Activated CD8-positive, alpha-beta T cell treated with anti-CD3 and anti-CD28 coated beads for 36 hours (primary cell): ENCODE data around the gene LAPTM5. TPM values are rescaled to one million over a fixed set of nuclear protein-coding genes. Genes with fewer than 3 reads are reported as not detected.

Source experiments
- ATAC-seq: fragments of 200-7000 bp; cut with Tn5 transposase; one replicate; pipeline ENCODE4 v1.10.0; 2021; ENCODE audit warnings: mild to moderate bottlenecking, moderate library complexity
- CTCF ChIA-PET: fragments of 350-600 bp; sonication (Branson Sonifier 250); formaldehyde crosslinking; loops from one replicate; lab custom pipeline; 2021; ENCODE audit warnings: antibody characterized with exemption; lab: Charles Lee
- POLR2A ChIA-PET: fragments of 350-600 bp; sonication (Branson Sonifier 250); formaldehyde crosslinking; loops from one replicate; lab custom pipeline; 2021; ENCODE audit warnings: antibody characterized with exemption; lab: Charles Lee
- DNase-seq: peaks from one replicate; pipeline ENCODE4 v3.0.0-alpha.2; 2020
- H3K27ac Mint-ChIP-seq: one replicate; pipeline ENCODE4 v1.8.0; 2021; ENCODE audit warnings: mild to moderate bottlenecking, mixed read lengths
- H3K27me3 Mint-ChIP-seq: one replicate; pipeline ENCODE4 v1.8.0; 2021; ENCODE audit warnings: mixed read lengths
- H3K36me3 Mint-ChIP-seq: one replicate; pipeline ENCODE4 v1.8.0; 2021; ENCODE audit warnings: low read depth, mixed read lengths
- H3K4me1 Mint-ChIP-seq: one replicate; pipeline ENCODE4 v1.8.0; 2021; ENCODE audit warnings: low read depth, mixed read lengths
- H3K4me3 Mint-ChIP-seq: one replicate; pipeline ENCODE4 v1.8.0; 2021; ENCODE audit warnings: mild to moderate bottlenecking, moderate library complexity, mixed read lengths
- H3K9me3 Mint-ChIP-seq: one replicate; pipeline ENCODE4 v1.8.0; 2021; ENCODE audit warnings: mixed read lengths
- CTCF ChIP-seq: fragments of 200-600 bp; IDR thresholded peaks from one replicate; pipeline ENCODE4 v1.8.0; 2022; ENCODE audit warnings: antibody characterized with exemption, mild to moderate bottlenecking
- intact Hi-C: fragments of 100-400 bp; cut with micrococcal nuclease; formaldehyde crosslinking; loops from one replicate; pipeline ENCODE4 v1.10.0; 2022
- total RNA-seq, 2 experiments: library from RNA; stranded (reverse); gene quantifications; one replicate each; pipeline ENCODE4 v1.2.3, GENCODE V29; 2021

Gene LAPTM5
- total RNA-seq, 2 experiments from 2014 or later = 229 to 237 TPM

- no peak for TF ChIP-seq CTCF
- Mint-ChIP-seq H3K9me3 (no peaks in the 10 kb centered on the region), H3K4me1 (peaks cover 19% of the 10 kb centered on the region), H3K4me3 (no peak overlapping the region), H3K27me3 (no peaks in the 10 kb centered on the region), H3K36me3 (peaks cover 7% of the 10 kb centered on the region), H3K27ac (peak overlapping the region; percentile 44)
- ChIA-PET CTCF (interaction anchor here (1.4 to 9.2 kb wide), 4 partner anchors 9 to 74 kb away, joined by 5 to 132 read pairs (median 16); no protein-coding TSS in a partner anchor), POLR2A (interaction anchor here (0.7 to 36.3 kb wide), 5 partner anchors 8 to 164 kb away, joined by 3 to 671 read pairs (median 6); partner anchors contain the start of gene LAPTM5)
- intact Hi-C loops = no loop called here
- no peak for DNase-seq
- no peak for ATAC-seq
Measured at GRCh38 chr1:30727824-30728223, 29.8 kb downstream of the LAPTM5 start.

GRCh38 chr1:30726773-30727684 is 30.5 kb downstream of the LAPTM5 start:
- ChIA-PET CTCF (interaction anchor here (1.2 to 9.2 kb wide), 5 partner anchors 8 to 77 kb away, joined by 3 to 132 read pairs (median 21); no protein-coding TSS in a partner anchor), POLR2A (interaction anchor here (0.7 to 36.3 kb wide), 4 partner anchors 8 to 165 kb away, joined by 3 to 671 read pairs (median 11); partner anchors contain the start of gene LAPTM5)
- H3K4me3 Mint-ChIP-seq = no peak overlapping the region
- no peaks in the 10 kb centered on the region for H3K9me3 Mint-ChIP-seq
- ATAC-seq (no peak), DNase-seq (no peak)
- peaks cover 1% of the 10 kb centered on the region for H3K36me3 Mint-ChIP-seq
- H3K4me1 Mint-ChIP-seq = peaks cover 15% of the 10 kb centered on the region
- no peaks in the 10 kb centered on the region for H3K27me3 Mint-ChIP-seq
- intact Hi-C loops = no loop called here
- no peak for TF ChIP-seq CTCF
- H3K27ac Mint-ChIP-seq = peak overlapping the region; percentile 44

DNA sequence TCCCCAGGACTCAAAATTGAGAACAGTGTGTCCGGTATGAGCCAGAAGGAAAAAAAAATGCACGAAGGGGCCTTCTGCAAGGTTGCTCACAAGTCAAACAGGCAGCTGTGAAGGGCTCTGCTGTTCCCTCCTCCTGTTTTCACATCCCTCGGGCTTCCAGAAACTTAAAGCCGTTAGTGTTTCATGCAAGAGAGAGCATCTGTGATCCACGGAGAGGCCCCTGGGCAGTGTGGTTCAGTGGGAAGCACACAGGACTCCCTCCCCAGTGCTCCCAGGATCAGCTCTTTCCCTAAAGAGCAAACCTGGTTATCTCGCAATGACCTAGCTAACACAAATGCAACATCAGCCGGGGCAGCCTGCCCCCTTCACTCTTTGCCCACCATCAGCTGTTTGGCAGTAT is 31.3 kb downstream of the LAPTM5 start:
- Mint-ChIP-seq H3K27me3 (no peaks in the 10 kb centered on the region), H3K4me3 (no peak overlapping the region), H3K36me3 (peaks cover 2% of the 10 kb centered on the region), H3K27ac (no peak overlapping the region), H3K9me3 (no peaks in the 10 kb centered on the region), H3K4me1 (peaks cover 20% of the 10 kb centered on the region)
- DNase-seq (no peak), ATAC-seq (no peak)
- ChIA-PET POLR2A (interaction anchor here (1.7 to 36.3 kb wide), 3 partner anchors 7 to 33 kb away, joined by 6 to 671 read pairs (median 16); partner anchors contain the start of gene LAPTM5), CTCF (interaction anchor here (1.2 to 9.2 kb wide), 5 partner anchors 7 to 78 kb away, joined by 3 to 132 read pairs (median 21); no protein-coding TSS in a partner anchor)
- intact Hi-C loops = no loop called here
- no peak for TF ChIP-seq CTCF

GRCh38 chr1:30725450-30726095 is 32.0 kb downstream of the LAPTM5 start:
- Mint-ChIP-seq H3K9me3 (no peaks in the 10 kb centered on the region), H3K27ac (no peak overlapping the region), H3K36me3 (peaks cover 2% of the 10 kb centered on the region), H3K4me1 (peaks cover 23% of the 10 kb centered on the region), H3K27me3 (no peaks in the 10 kb centered on the region), H3K4me3 (no peak overlapping the region)
- ATAC-seq = no peak
- no peak for TF ChIP-seq CTCF
- intact Hi-C loops = no loop called here
- CTCF ChIA-PET = interaction anchor here (1.5 to 9.2 kb wide), 4 partner anchors 9 to 76 kb away, joined by 6 to 132 read pairs (median 19); no protein-coding TSS in a partner anchor
- no peak for DNase-seq
- POLR2A ChIA-PET = interaction anchor here (1.5 to 36.3 kb wide), 3 partner anchors 13 to 56 kb away, joined by 3 to 671 read pairs (median 6); partner anchors contain the start of gene LAPTM5
